Measurements from ENCODE around the gene PDCD1. TPM values are rescaled to one million over a fixed set of nuclear protein-coding genes. Genes with fewer than 3 reads are reported as not detected.

Gene PDCD1
- total and polyA plus RNA-seq, 10 of the 15 experiments (the other 5 are each of a cell fraction or from before 2014, with no cell fraction given), result 0.62 to 6.4 (median 2.9) TPM; not detected in 2

DNA sequence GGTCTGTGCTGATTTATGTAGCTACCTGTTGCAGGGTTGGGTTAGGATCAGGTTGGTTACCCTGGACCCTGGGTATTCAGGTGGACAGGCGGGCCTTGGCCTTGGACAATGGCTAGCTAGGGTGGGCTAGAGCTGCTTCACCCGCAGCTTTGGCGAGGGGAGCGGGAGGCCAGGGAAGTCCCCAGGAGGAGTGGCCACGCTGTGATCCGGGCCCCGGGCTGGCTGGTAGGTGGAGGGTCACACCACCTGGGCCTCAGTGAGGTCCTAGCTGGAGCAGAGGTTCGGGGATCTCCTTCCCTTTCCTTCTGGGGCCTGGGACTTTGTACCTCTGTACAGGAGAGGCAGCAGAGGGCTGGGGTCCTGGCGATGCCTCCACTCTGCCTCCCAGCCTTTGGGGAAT, 20.6 kb upstream of the PDCD1 start:
- POLR2A ChIA-PET, result interaction anchor here (0.8 to 0.9 kb wide), 2 partner anchors 145 to 180 kb away, joined by 3 to 9 read pairs; partner anchors contain the start of gene D2HGDH
- Histone ChIP-seq H3K27me3 (replicated peaks in 1 of 2; ENCODE audit: control insufficient read depth in 2 of 2, insufficient read depth in 2 of 2, low read length in 1 of 2) (no peaks in the 10 kb centered on the region), H3K36me3 (ENCODE audit: control insufficient read depth in 2 of 2, insufficient read depth in 2 of 2, low read length in 1 of 2) (no peaks in the 10 kb centered on the region), H2AFZ (ENCODE audit: control insufficient read depth, low read depth, low read length) (no peak overlapping the region), H3K27ac (ENCODE audit: control insufficient read depth, insufficient read depth) (no peak overlapping the region), H4K20me1 (ENCODE audit: control insufficient read depth, insufficient read depth) (no peaks in the 10 kb centered on the region), H3K9me3 (replicated peaks; ENCODE audit: control insufficient read depth, insufficient read depth, low read length) (no peaks in the 10 kb centered on the region; the same call in 1 of the 3 replicates), H3K4me1 (ENCODE audit: control insufficient read depth, insufficient read depth, low read length) (peaks cover 6% of the 10 kb centered on the region), H3K4me2 (ENCODE audit: control insufficient read depth, insufficient read depth) (no peak overlapping the region), H3K79me2 (ENCODE audit: control insufficient read depth, insufficient read depth, low read length) (no peaks in the 10 kb centered on the region), H3K9ac (ENCODE audit: control insufficient read depth, insufficient read depth, low read length) (no peak overlapping the region), H3K4me3 (no peak overlapping the region)
- DNase-seq (ENCODE audit: low read depth, low spot score) (no peak), ATAC-seq (no peak), FAIRE-seq (no peak)
- WGBS (ENCODE audit: insufficient coverage, insufficient replicate concordance, low lambda C conversion rate, missing lambda C conversion rate), result 79% methylated on average over 9 of the region's 9 CpGs
- TF ChIP-seq BCL11A (IDR thresholded peaks at IDR 0.05; ENCODE audit: low read depth, low read length), result no peak
- TF ChIP-seq YY1 (IDR thresholded peaks at IDR 0.05; ENCODE audit: low read depth, low read length), result no peak
- TF ChIP-seq FOXK2 (IDR thresholded peaks at IDR 0.05), result no peak
- no peak for TF ChIP-seq JUND (IDR thresholded peaks at IDR 0.05; ENCODE audit: low read depth, low read length)
- no peak for TF ChIP-seq POLR2AphosphoS2 (IDR thresholded peaks at IDR 0.05; ENCODE audit: low read depth, low read length)
- TF ChIP-seq BACH1 (IDR thresholded peaks at IDR 0.05; ENCODE audit: borderline replicate concordance), result no peak
- TF ChIP-seq ZNF207 (IDR thresholded peaks at IDR 0.05; ENCODE audit: borderline replicate concordance), result no peak
- no peak for TF ChIP-seq HDGF (IDR thresholded peaks at IDR 0.05)
- no peak for TF ChIP-seq TBL1XR1 (IDR thresholded peaks at IDR 0.05; ENCODE audit: low read depth, low read length)
- TF ChIP-seq, protein P1, sequence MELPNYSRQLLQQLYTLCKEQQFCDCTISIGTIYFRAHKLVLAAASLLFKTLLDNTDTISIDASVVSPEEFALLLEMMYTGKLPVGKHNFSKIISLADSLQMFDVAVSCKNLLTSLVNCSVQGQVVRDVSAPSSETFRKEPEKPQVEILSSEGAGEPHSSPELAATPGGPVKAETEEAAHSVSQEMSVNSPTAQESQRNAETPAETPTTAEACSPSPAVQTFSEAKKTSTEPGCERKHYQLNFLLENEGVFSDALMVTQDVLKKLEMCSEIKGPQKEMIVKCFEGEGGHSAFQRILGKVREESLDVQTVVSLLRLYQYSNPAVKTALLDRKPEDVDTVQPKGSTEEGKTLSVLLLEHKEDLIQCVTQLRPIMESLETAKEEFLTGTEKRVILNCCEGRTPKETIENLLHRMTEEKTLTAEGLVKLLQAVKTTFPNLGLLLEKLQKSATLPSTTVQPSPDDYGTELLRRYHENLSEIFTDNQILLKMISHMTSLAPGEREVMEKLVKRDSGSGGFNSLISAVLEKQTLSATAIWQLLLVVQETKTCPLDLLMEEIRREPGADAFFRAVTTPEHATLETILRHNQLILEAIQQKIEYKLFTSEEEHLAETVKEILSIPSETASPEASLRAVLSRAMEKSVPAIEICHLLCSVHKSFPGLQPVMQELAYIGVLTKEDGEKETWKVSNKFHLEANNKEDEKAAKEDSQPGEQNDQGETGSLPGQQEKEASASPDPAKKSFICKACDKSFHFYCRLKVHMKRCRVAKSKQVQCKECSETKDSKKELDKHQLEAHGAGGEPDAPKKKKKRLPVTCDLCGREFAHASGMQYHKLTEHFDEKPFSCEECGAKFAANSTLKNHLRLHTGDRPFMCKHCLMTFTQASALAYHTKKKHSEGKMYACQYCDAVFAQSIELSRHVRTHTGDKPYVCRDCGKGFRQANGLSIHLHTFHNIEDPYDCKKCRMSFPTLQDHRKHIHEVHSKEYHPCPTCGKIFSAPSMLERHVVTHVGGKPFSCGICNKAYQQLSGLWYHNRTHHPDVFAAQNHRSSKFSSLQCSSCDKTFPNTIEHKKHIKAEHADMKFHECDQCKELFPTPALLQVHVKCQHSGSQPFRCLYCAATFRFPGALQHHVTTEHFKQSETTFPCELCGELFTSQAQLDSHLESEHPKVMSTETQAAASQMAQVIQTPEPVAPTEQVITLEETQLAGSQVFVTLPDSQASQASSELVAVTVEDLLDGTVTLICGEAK (IDR thresholded peaks at IDR 0.05; ENCODE audit: borderline replicate concordance), result no peak
- TF ChIP-seq SMAD5 (IDR thresholded peaks at IDR 0.05; ENCODE audit: low read depth), result no peak
- TF ChIP-seq BHLHE40 (IDR thresholded peaks at IDR 0.05; ENCODE audit: borderline replicate concordance in 1 of 2, low read depth in 2 of 2, low read length in 1 of 2), result no peak
- BruUV-seq (replicated peaks), result no TSS peak
- intact Hi-C loops (cut with micrococcal nuclease; ENCODE audit: unreplicated experiment) (no loop called here), in situ Hi-C loops (cut with MboI) (loop anchor here (5.0 to 10.0 kb wide), 3 partner anchors 177 to 527 kb away; partner anchors contain the start of gene ING5)
- RAD21 ChIA-PET (ENCODE audit: unreplicated experiment), result interaction anchor here (1.0 to 1.8 kb wide), 5 partner anchors 11 to 801 kb away, joined by 3 to 5 read pairs (median 3); partner anchors contain the start of genes D2HGDH, DTYMK and RTP5
- SMC1A ChIA-PET (ENCODE audit: uncharacterized antibody, unreplicated experiment), result interaction anchor here (0.6 to 1.8 kb wide), 6 partner anchors 11 to 279 kb away, joined by 3 to 7 read pairs (median 6); no protein-coding TSS in a partner anchor
- CTCF ChIA-PET, result interaction anchor here (0.9 to 3.0 kb wide), 22 partner anchors 12 to 1028 kb away, joined by 3 to 21 read pairs (median 4); partner anchors contain the start of genes DTYMK and ING5
